K562 (cell line): ENCODE results near the gene SPACA5B.

Experiments
- EHMT2 ChIP-seq: fragments of 450-650 bp; IDR thresholded peaks from 2 replicates; pipeline ENCODE4 v1.6.1; 2018; ENCODE audit warnings: antibody characterized with exemption
- HCFC1 ChIP-seq: IDR thresholded peaks from 2 replicates; pipeline ENCODE4 v1.6.1; 2012; ENCODE audit warnings: low read depth, low read length, improper control_type of control experiment
- ZFP36 ChIP-seq: fragments of 150-350 bp; IDR thresholded peaks from 2 replicates; pipeline ENCODE4 v1.6.1; 2018; ENCODE audit warnings: low read length, low read depth; ENCODE audit not compliant: partially characterized antibody
- TF ChIP-seq, protein P1 (sequence below): fragments of 450-650 bp; formaldehyde crosslinking; IDR thresholded peaks from 2 replicates; pipeline ENCODE4 v1.4.0; 2020; ENCODE audit warnings: mild to moderate bottlenecking, moderate library complexity

DNA sequence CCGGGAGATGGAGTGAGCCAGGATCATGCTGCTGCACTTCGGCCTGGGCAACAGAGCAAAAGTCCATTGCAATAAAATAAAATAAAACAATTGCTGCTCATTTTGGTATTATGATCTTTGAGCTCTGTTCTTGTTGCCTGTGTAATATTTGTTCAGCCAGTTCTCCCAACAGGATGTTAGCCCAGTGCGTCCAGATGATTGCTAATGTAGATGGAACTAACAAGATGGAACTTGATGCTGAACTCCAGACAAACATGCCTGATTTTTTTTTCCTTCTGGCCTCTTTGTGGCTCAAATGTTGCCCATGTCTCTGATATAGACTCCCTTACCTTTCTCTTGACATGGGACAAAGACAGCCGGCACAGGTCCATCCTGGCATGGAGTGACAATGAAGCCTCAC, 50.4 kb downstream of the SPACA5B start:
- TF ChIP-seq ZFP36 (no peak), EHMT2 (no peak), HCFC1 (no peak)
- TF ChIP-seq, protein P1, sequence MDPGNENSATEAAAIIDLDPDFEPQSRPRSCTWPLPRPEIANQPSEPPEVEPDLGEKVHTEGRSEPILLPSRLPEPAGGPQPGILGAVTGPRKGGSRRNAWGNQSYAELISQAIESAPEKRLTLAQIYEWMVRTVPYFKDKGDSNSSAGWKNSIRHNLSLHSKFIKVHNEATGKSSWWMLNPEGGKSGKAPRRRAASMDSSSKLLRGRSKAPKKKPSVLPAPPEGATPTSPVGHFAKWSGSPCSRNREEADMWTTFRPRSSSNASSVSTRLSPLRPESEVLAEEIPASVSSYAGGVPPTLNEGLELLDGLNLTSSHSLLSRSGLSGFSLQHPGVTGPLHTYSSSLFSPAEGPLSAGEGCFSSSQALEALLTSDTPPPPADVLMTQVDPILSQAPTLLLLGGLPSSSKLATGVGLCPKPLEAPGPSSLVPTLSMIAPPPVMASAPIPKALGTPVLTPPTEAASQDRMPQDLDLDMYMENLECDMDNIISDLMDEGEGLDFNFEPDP (CRISPR knock-in tag) = no peak
